ENCODE data around the gene BEX3.
"Not testable (repeated sequence)": the region's sequence is repeated elsewhere in the genome, so short reads cannot be mapped to it uniquely, and the experiment has no call there.

The BEX3 gene

GRCh38 chrX:103404231-103405008 lies 28.1 kb downstream of the BEX3 start:
- Histone ChIP-seq H3K4me1 (ENCODE audit: insufficient read depth, poor library complexity, severe bottlenecking) (peaks cover 16% of the 10 kb centered on the region), H3K9me3 (ENCODE audit: severe bottlenecking) (no peaks in the 10 kb centered on the region), H3K27ac (ENCODE audit: poor library complexity, severe bottlenecking) (peak overlapping the region; percentile 33), H3K4me3 (ENCODE audit: severe bottlenecking) (peak overlapping the region; percentile 41), H3K36me3 (ENCODE audit: low read depth) (no peaks in the 10 kb centered on the region), H3K27me3 (ENCODE audit: insufficient read depth, poor library complexity, severe bottlenecking) (no peaks in the 10 kb centered on the region)
- DNase-seq (ENCODE audit: low spot score), result no peak
- ATAC-seq (ENCODE audit: low read depth), result peak; percentile 75
- TF ChIP-seq, protein P1, sequence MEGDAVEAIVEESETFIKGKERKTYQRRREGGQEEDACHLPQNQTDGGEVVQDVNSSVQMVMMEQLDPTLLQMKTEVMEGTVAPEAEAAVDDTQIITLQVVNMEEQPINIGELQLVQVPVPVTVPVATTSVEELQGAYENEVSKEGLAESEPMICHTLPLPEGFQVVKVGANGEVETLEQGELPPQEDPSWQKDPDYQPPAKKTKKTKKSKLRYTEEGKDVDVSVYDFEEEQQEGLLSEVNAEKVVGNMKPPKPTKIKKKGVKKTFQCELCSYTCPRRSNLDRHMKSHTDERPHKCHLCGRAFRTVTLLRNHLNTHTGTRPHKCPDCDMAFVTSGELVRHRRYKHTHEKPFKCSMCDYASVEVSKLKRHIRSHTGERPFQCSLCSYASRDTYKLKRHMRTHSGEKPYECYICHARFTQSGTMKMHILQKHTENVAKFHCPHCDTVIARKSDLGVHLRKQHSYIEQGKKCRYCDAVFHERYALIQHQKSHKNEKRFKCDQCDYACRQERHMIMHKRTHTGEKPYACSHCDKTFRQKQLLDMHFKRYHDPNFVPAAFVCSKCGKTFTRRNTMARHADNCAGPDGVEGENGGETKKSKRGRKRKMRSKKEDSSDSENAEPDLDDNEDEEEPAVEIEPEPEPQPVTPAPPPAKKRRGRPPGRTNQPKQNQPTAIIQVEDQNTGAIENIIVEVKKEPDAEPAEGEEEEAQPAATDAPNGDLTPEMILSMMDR (IDR thresholded peaks at IDR 0.05; ENCODE audit: poor library complexity, severe bottlenecking), result no peak

- ATAC-seq (ENCODE audit: low read depth) (peak; percentile 27; the same call in 1 of the 3 replicates), DNase-seq (ENCODE audit: low spot score) (no peak)
- Histone ChIP-seq H3K4me1 (ENCODE audit: insufficient read depth, poor library complexity, severe bottlenecking) (peaks cover 11% of the 10 kb centered on the region), H3K27me3 (ENCODE audit: insufficient read depth, poor library complexity, severe bottlenecking) (no peaks in the 10 kb centered on the region), H3K9me3 (ENCODE audit: severe bottlenecking) (no peaks in the 10 kb centered on the region), H3K27ac (ENCODE audit: poor library complexity, severe bottlenecking) (peak overlapping the region; percentile 33), H3K36me3 (ENCODE audit: low read depth) (no peaks in the 10 kb centered on the region), H3K4me3 (ENCODE audit: severe bottlenecking) (peak overlapping the region; percentile 41)
- TF ChIP-seq, protein P1 (IDR thresholded peaks at IDR 0.05; ENCODE audit: poor library complexity, severe bottlenecking), result no peak
These were observed 28.6 kb downstream of the BEX3 start for GRCh38 chrX:103405009-103405333.

GRCh38 chrX:103406256-103406655 lies 29.9 kb downstream of the BEX3 start:
- DNase-seq (ENCODE audit: low spot score), result no peak
- peaks cover 5% of the 10 kb centered on the region for H3K4me1 ChIP-seq (ENCODE audit: insufficient read depth, poor library complexity, severe bottlenecking)
- no peak overlapping the region for H3K4me3 ChIP-seq (ENCODE audit: severe bottlenecking)
- TF ChIP-seq, protein P1 (IDR thresholded peaks at IDR 0.05; ENCODE audit: poor library complexity, severe bottlenecking), result no peak
- no peak for ATAC-seq (ENCODE audit: low read depth)
- H3K27me3 ChIP-seq (ENCODE audit: insufficient read depth, poor library complexity, severe bottlenecking), result no peaks in the 10 kb centered on the region
- H3K9me3 ChIP-seq (ENCODE audit: severe bottlenecking), result no peaks in the 10 kb centered on the region
- H3K36me3 ChIP-seq (ENCODE audit: low read depth), result no peaks in the 10 kb centered on the region
- no peak overlapping the region for H3K27ac ChIP-seq (ENCODE audit: poor library complexity, severe bottlenecking)

DNA sequence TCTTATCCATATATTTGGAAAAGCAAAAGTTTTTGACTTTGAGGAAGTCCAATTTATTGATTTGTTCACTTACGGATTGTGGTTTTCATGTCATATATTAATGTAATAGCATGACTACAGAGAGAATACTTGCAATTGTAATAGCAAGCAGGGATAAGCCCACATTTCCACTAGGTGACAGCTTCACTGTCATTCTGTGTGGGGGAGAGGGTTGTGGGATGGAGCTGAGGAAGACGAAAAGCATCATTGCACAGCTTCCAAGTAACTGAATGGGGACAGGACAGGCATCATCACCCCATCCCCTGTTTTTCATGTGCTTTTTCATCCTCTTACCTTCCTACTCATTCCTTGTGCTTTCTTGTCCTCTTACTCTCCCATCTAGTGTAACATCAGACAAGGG lies 31.4 kb downstream of the BEX3 start:
- Histone ChIP-seq H3K4me1 (ENCODE audit: insufficient read depth, poor library complexity, severe bottlenecking) (peaks cover 5% of the 10 kb centered on the region), H3K27me3 (ENCODE audit: insufficient read depth, poor library complexity, severe bottlenecking) (no peaks in the 10 kb centered on the region), H3K36me3 (ENCODE audit: low read depth) (no peaks in the 10 kb centered on the region), H3K4me3 (ENCODE audit: severe bottlenecking) (no peak overlapping the region), H3K27ac (ENCODE audit: poor library complexity, severe bottlenecking) (no peak overlapping the region), H3K9me3 (ENCODE audit: severe bottlenecking) (no peaks in the 10 kb centered on the region)
- ATAC-seq (ENCODE audit: low read depth), result no peak
- no peak for DNase-seq (ENCODE audit: low spot score)
- TF ChIP-seq, protein P1 (IDR thresholded peaks at IDR 0.05; ENCODE audit: poor library complexity, severe bottlenecking), result no peak

DNA sequence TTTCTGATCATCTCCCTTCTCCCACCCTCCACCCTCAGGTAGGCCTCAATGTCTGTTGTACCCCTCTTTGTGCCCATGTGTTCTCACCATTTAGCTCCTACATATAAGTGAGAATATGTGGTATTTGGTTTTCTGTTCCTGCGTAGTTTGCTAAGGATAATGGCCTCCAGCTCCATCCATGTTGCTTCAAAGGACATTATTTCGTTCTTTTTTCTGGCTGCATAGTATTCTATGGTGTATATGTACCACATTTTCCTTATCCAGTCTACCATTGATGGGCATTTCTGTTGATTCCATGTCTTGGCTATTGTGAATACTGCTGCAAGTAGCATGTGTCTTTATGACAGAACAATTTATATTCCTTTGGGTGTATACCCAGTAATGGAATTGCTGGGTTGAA lies 35.4 kb downstream of the BEX3 start:
- H3K4me1 ChIP-seq (ENCODE audit: insufficient read depth, poor library complexity, severe bottlenecking); ATAC-seq (ENCODE audit: low read depth); H3K9me3 ChIP-seq (ENCODE audit: severe bottlenecking); H3K27ac ChIP-seq (ENCODE audit: poor library complexity, severe bottlenecking); H3K36me3 ChIP-seq (ENCODE audit: low read depth); H3K27me3 ChIP-seq (ENCODE audit: insufficient read depth, poor library complexity, severe bottlenecking); DNase-seq (ENCODE audit: low spot score); H3K4me3 ChIP-seq (ENCODE audit: severe bottlenecking): not testable (repeated sequence)

Data from RWPE2 (cell line).